ENCODE data around the gene PPIG. TPM values are rescaled to one million over a fixed set of nuclear protein-coding genes. Genes with fewer than 3 reads are reported as not detected.
"Not testable (repeated sequence)": the region's sequence is repeated elsewhere in the genome, so short reads cannot be mapped to it uniquely, and the experiment has no call there.

PPIG gene
- total RNA-seq, 2 experiments from 2014 or later = 83.4 to 87.8 TPM

DNA sequence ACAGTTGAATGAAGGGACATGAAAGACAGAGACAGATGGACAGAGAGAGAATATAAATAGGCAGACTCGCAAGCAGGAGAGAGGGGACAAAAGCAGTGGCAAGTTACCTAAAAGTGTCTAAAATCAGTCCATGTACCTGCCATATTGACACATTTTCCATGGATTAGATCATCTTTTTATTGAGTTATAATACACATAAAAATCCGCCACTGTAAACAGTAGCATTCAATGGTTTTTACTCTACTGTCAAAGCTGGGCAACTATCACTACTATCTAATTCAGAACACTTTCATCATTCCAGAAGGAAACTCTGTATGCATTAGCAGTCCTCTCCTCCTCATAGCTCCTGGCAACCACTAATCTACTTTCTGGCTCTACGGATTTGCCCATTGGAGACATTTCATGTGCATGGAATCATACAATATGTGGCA lies 100.0 kb downstream of the PPIG start:
- ATAC-seq (ENCODE audit: poor library complexity) (no peak), DNase-seq (no peak)
- H3K27ac ChIP-seq (ENCODE audit: low read depth in 1 of 2, low read length in 2 of 2) = no peak overlapping the region
- peaks cover 0 to 4% of the 10 kb centered on the region in 2 experiments for H3K9me3 ChIP-seq (ENCODE audit: control insufficient read depth in 1 of 2, insufficient read depth in 1 of 2, low read length in 2 of 2)
- no peaks in the 10 kb centered on the region for H3K4me1 ChIP-seq (ENCODE audit: insufficient read depth, low read length)
- POLR2A ChIA-PET = interaction anchor here (0.6 kb wide), 1 partner anchor 995 kb away, joined by 3 read pairs; no protein-coding TSS in a partner anchor
- no peak overlapping the region for H3K4me3 ChIP-seq (ENCODE audit: low read length)
- no peaks in the 10 kb centered on the region for H3K4me1 Mint-ChIP-seq (ENCODE audit: low read depth)
- no peaks in the 10 kb centered on the region for H3K36me3 ChIP-seq (ENCODE audit: insufficient read depth, low read length)
- CTCF ChIA-PET = no interaction called here
- H3K4me3 Mint-ChIP-seq = no peak overlapping the region
- no peaks in the 10 kb centered on the region for H3K9me3 Mint-ChIP-seq
- TF ChIP-seq, protein P1, sequence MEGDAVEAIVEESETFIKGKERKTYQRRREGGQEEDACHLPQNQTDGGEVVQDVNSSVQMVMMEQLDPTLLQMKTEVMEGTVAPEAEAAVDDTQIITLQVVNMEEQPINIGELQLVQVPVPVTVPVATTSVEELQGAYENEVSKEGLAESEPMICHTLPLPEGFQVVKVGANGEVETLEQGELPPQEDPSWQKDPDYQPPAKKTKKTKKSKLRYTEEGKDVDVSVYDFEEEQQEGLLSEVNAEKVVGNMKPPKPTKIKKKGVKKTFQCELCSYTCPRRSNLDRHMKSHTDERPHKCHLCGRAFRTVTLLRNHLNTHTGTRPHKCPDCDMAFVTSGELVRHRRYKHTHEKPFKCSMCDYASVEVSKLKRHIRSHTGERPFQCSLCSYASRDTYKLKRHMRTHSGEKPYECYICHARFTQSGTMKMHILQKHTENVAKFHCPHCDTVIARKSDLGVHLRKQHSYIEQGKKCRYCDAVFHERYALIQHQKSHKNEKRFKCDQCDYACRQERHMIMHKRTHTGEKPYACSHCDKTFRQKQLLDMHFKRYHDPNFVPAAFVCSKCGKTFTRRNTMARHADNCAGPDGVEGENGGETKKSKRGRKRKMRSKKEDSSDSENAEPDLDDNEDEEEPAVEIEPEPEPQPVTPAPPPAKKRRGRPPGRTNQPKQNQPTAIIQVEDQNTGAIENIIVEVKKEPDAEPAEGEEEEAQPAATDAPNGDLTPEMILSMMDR (IDR thresholded peaks at IDR 0.05) = no peak
- H3K27me3 ChIP-seq (ENCODE audit: control insufficient read depth in 1 of 2, insufficient read depth in 2 of 2, low read length in 2 of 2) = no peaks in the 10 kb centered on the region
- intact Hi-C loops (cut with DNase I, micrococcal nuclease) = no loop called here
- no peaks in the 10 kb centered on the region for H3K36me3 Mint-ChIP-seq (ENCODE audit: low read depth)
- H3K27ac Mint-ChIP-seq = no peak overlapping the region
- no peaks in the 10 kb centered on the region for H3K27me3 Mint-ChIP-seq

DNA sequence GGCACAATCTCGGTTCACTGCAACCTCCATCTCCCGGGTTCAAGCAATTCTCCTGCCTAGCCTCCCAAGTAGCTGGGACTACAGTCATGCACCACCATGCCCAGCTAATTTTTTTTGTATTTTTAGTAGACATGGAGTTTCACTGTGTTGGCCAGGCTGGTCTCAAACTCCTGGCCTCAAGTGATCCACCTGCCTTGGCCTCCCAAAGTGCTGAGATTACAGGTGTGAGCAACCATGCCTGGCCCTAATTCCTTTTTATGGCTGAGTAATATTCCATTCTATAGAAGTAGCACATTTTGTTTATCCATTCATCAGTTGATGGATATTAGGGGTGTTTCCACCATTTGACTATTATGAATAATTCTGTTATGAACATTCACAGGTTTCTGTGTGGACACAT lies 100.6 kb downstream of the PPIG start:
- H3K4me1 ChIP-seq (ENCODE audit: insufficient read depth, low read length); H3K36me3 Mint-ChIP-seq (ENCODE audit: low read depth); POLR2A ChIA-PET; H3K27me3 Mint-ChIP-seq; H3K9me3 ChIP-seq (ENCODE audit: control insufficient read depth in 1 of 2, insufficient read depth in 1 of 2, low read length in 2 of 2); H3K36me3 ChIP-seq (ENCODE audit: insufficient read depth, low read length); H3K27ac ChIP-seq (ENCODE audit: low read depth in 1 of 2, low read length in 2 of 2); intact Hi-C loops (cut with DNase I, micrococcal nuclease); CTCF ChIA-PET; DNase-seq; H3K4me1 Mint-ChIP-seq (ENCODE audit: low read depth); ATAC-seq (ENCODE audit: poor library complexity); H3K9me3 Mint-ChIP-seq; H3K4me3 ChIP-seq (ENCODE audit: low read length); H3K27ac Mint-ChIP-seq; H3K4me3 Mint-ChIP-seq; H3K27me3 ChIP-seq (ENCODE audit: control insufficient read depth in 1 of 2, insufficient read depth in 2 of 2, low read length in 2 of 2): not testable (repeated sequence)

DNA sequence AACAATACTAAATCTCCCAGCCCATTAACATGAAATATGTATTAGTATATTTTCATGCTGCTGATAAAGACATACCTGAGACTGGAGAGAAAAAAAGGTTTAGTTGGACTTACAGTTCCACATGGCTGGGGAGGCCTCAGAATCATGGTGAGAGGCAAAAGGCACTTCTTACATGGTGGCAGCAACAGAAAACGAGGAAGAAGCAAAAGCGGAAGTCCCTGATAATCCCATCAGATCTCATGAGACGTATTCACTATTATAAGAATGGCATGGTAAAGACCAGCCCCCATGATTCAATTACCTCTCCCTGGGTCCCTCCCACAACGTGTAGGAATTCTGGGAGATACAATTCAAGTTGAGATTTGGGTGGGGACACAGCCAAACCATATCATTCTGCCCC lies 102.7 kb downstream of the PPIG start:
- not testable (repeated sequence) for H3K4me1 Mint-ChIP-seq (ENCODE audit: low read depth); H3K27ac Mint-ChIP-seq

DNA sequence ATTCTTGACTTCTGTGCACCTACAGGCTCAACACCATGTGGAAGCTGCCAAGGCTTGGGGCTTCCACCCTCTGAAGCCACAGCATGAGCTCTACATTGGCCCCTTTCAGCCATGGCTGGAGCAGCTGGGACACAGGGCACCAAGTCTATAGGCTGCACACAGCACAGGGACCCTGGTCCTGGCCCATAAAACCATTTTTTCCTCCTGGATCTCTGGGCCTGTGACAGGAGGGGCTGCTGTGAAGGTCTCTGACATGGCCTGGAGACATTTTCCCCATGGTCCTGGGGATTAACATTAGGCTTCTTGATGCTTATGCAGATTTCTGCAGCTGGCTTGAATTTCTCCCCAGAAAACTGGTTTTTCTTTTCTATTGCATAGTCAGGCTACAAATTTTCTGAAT lies 103.8 kb downstream of the PPIG start:
- POLR2A ChIA-PET; DNase-seq; H3K36me3 ChIP-seq (ENCODE audit: insufficient read depth, low read length); H3K9me3 ChIP-seq (ENCODE audit: control insufficient read depth in 1 of 2, insufficient read depth in 1 of 2, low read length in 2 of 2); H3K27me3 Mint-ChIP-seq; H3K4me1 Mint-ChIP-seq (ENCODE audit: low read depth); H3K4me3 Mint-ChIP-seq; H3K27ac ChIP-seq (ENCODE audit: low read depth in 1 of 2, low read length in 2 of 2); CTCF ChIA-PET; H3K4me1 ChIP-seq (ENCODE audit: insufficient read depth, low read length); H3K9me3 Mint-ChIP-seq; H3K4me3 ChIP-seq (ENCODE audit: low read length); H3K27ac Mint-ChIP-seq; ATAC-seq (ENCODE audit: poor library complexity); intact Hi-C loops (cut with DNase I, micrococcal nuclease); H3K36me3 Mint-ChIP-seq (ENCODE audit: low read depth); H3K27me3 ChIP-seq (ENCODE audit: control insufficient read depth in 1 of 2, insufficient read depth in 2 of 2, low read length in 2 of 2): not testable (repeated sequence)

More for the DNA sequence above, 102.7 kb downstream of the PPIG start:
- H3K36me3 ChIP-seq (ENCODE audit: insufficient read depth, low read length); CTCF ChIA-PET; H3K4me3 Mint-ChIP-seq; H3K27ac ChIP-seq (ENCODE audit: low read depth in 1 of 2, low read length in 2 of 2); ATAC-seq (ENCODE audit: poor library complexity); H3K27me3 ChIP-seq (ENCODE audit: control insufficient read depth in 1 of 2, insufficient read depth in 2 of 2, low read length in 2 of 2); H3K9me3 ChIP-seq (ENCODE audit: control insufficient read depth in 1 of 2, insufficient read depth in 1 of 2, low read length in 2 of 2); POLR2A ChIA-PET; DNase-seq; H3K27me3 Mint-ChIP-seq; H3K36me3 Mint-ChIP-seq (ENCODE audit: low read depth); intact Hi-C loops (cut with DNase I, micrococcal nuclease); H3K9me3 Mint-ChIP-seq; H3K4me1 ChIP-seq (ENCODE audit: insufficient read depth, low read length); H3K4me3 ChIP-seq (ENCODE audit: low read length): not testable (repeated sequence)

Measured in CD4-positive, alpha-beta T cell (primary cell).